HFFc6 (cell line): ENCODE data around the gene HTRA3. TPM values are rescaled to one million over a fixed set of nuclear protein-coding genes. Genes with fewer than 3 reads are reported as not detected.

Experiments
- DNase-seq: peaks from one replicate; pipeline ENCODE4 v3.0.0-alpha.2; 2018
- H3K27ac Mint-ChIP-seq: 2 replicates; pipeline ENCODE4 v1.8.0; 2020; ENCODE audit warnings: mild to moderate bottlenecking, mixed read lengths
- H3K27me3 Mint-ChIP-seq: 2 replicates; pipeline ENCODE4 v1.8.0; 2021; ENCODE audit warnings: mild to moderate bottlenecking, moderate library complexity, mixed read lengths; ENCODE audit not compliant: insufficient read depth
- H3K36me3 Mint-ChIP-seq: 2 replicates; pipeline ENCODE4 v1.8.0; 2021; ENCODE audit warnings: low read depth, mixed read lengths
- H3K4me1 Mint-ChIP-seq: 2 replicates; pipeline ENCODE4 v1.8.0; 2020; ENCODE audit warnings: low read depth, mixed read lengths
- H3K4me3 Mint-ChIP-seq: 2 replicates; pipeline ENCODE4 v1.8.0; 2020; ENCODE audit warnings: mild to moderate bottlenecking, moderate library complexity, mixed read lengths
- H3K9me3 Mint-ChIP-seq: 2 replicates; pipeline ENCODE4 v1.8.0; 2020; ENCODE audit warnings: mild to moderate bottlenecking, mixed read lengths
- CTCF ChIP-seq: fragments of 200-600 bp; sonication (generic); IDR thresholded peaks from 2 replicates; pipeline ENCODE4 v1.5.0; 2021; ENCODE audit warnings: antibody characterized with exemption, mild to moderate bottlenecking
- total RNA-seq, 6 experiments: library from RNA; stranded (reverse); fragmentation: NEBNext Ultra II Directional; extraction: Animal tissue kit (Norgen Biotek cat#: 25700); gene quantifications; 2 replicates in 1 of 6; 3 replicates in 5 of 6; pipeline ENCODE4 v1.2.3, GENCODE V29; 2021

Gene HTRA3
- total RNA-seq, 6 experiments from 2014 or later: 4.2 to 7.0 (median 4.8) TPM

- Mint-ChIP-seq H3K36me3 (peaks cover 18% of the 10 kb centered on the region), H3K27ac (peak overlapping the region; percentile 82), H3K4me3 (peak overlapping the region; percentile 8), H3K9me3 (peaks cover 13% of the 10 kb centered on the region; the same call in 1 of the 2 replicates), H3K4me1 (peaks cover 16% of the 10 kb centered on the region), H3K27me3 (peaks cover 4% of the 10 kb centered on the region)
- TF ChIP-seq CTCF: no peak
- peak; percentile 95 for DNase-seq
These were observed 34.1 kb downstream of the HTRA3 start for GRCh38 chr4:8303485-8304281.

GRCh38 chr4:8304827-8305695, 35.5 kb downstream of the HTRA3 start:
- peaks cover 16% of the 10 kb centered on the region for H3K4me1 Mint-ChIP-seq
- no peak for DNase-seq
- peaks cover 6% of the 10 kb centered on the region for H3K27me3 Mint-ChIP-seq
- H3K36me3 Mint-ChIP-seq: peaks cover 10% of the 10 kb centered on the region
- no peak for TF ChIP-seq CTCF
- H3K4me3 Mint-ChIP-seq: no peak overlapping the region
- peaks cover 13% of the 10 kb centered on the region; the same call in 1 of the 2 replicates for H3K9me3 Mint-ChIP-seq
- peak overlapping the region; percentile 61 for H3K27ac Mint-ChIP-seq

GRCh38 chr4:8305851-8306471, 36.4 kb downstream of the HTRA3 start:
- H3K36me3 Mint-ChIP-seq: peaks cover 10% of the 10 kb centered on the region
- no peak for DNase-seq
- H3K9me3 Mint-ChIP-seq: peaks cover 10% of the 10 kb centered on the region; the same call in 1 of the 2 replicates
- no peak overlapping the region for H3K4me3 Mint-ChIP-seq
- peaks cover 16% of the 10 kb centered on the region for H3K4me1 Mint-ChIP-seq
- no peak for TF ChIP-seq CTCF
- H3K27ac Mint-ChIP-seq: peak overlapping the region; percentile 26; the same call in 1 of the 2 replicates
- H3K27me3 Mint-ChIP-seq: peaks cover 6% of the 10 kb centered on the region

GRCh38 chr4:8306511-8307021, 37.0 kb downstream of the HTRA3 start:
- Mint-ChIP-seq H3K9me3 (peaks cover 8% of the 10 kb centered on the region; the same call in 1 of the 2 replicates), H3K36me3 (peaks cover 10% of the 10 kb centered on the region), H3K27ac (no peak overlapping the region), H3K4me3 (no peak overlapping the region), H3K27me3 (peaks cover 6% of the 10 kb centered on the region), H3K4me1 (peaks cover 16% of the 10 kb centered on the region)
- no peak for DNase-seq
- TF ChIP-seq CTCF: no peak; the same call in 1 of the 2 replicates

- Mint-ChIP-seq H3K27me3 (peaks cover 7% of the 10 kb centered on the region), H3K4me3 (no peak overlapping the region), H3K4me1 (peaks cover 16% of the 10 kb centered on the region), H3K9me3 (peaks cover 6% of the 10 kb centered on the region), H3K27ac (no peak overlapping the region), H3K36me3 (peaks cover 12% of the 10 kb centered on the region)
- no peak for TF ChIP-seq CTCF
- DNase-seq: no peak
These were observed 37.6 kb downstream of the HTRA3 start for GRCh38 chr4:8307121-8307520.
